ENCODE data around the gene COL5A1. TPM values are rescaled to one million over a fixed set of nuclear protein-coding genes. Genes with fewer than 3 reads are reported as not detected.

The COL5A1 gene
- total RNA-seq = 1,552 and 1,672 TPM in 2 replicates
- long read RNA-seq, partial matches to known transcripts = 484 of 503 reads
- long read RNA-seq, other reads (novel, unspliced or antisense) = 19 of 503 reads

GRCh38 chr9:134641173-134641989, at the start of gene COL5A1:
Gene COL5A1, plus strand, starts transcription at chr9:134641803. Its CDS starts 385 bp downstream, at chr9:134642188.
- peaks cover 11% of the 10 kb centered on the region for H3K36me3 Mint-ChIP-seq (ENCODE audit: unreplicated experiment)
- peak; percentile 18 for TF ChIP-seq CTCF (IDR thresholded peaks at IDR 0.05)
- no peaks in the 10 kb centered on the region for H3K9me3 Mint-ChIP-seq (ENCODE audit: unreplicated experiment)
- peak; percentile 98 for DNase-seq (ENCODE audit: extremely low spot score, unreplicated experiment)
- peaks cover 43% of the 10 kb centered on the region for H3K4me1 Mint-ChIP-seq (ENCODE audit: unreplicated experiment)
- peak within 1 kb of the TSS; percentile 94 for H3K27ac Mint-ChIP-seq (ENCODE audit: unreplicated experiment)
- H3K4me3 Mint-ChIP-seq (ENCODE audit: unreplicated experiment) = peak within 1 kb of the TSS; percentile 94
- no peaks in the 10 kb centered on the region for H3K27me3 Mint-ChIP-seq (ENCODE audit: unreplicated experiment)

- H3K36me3 Mint-ChIP-seq (ENCODE audit: unreplicated experiment) = no peaks in the 10 kb centered on the region
- no peaks in the 10 kb centered on the region for H3K27me3 Mint-ChIP-seq (ENCODE audit: unreplicated experiment)
- no peaks in the 10 kb centered on the region for H3K9me3 Mint-ChIP-seq (ENCODE audit: unreplicated experiment)
- H3K4me1 Mint-ChIP-seq (ENCODE audit: unreplicated experiment) = peaks cover 45% of the 10 kb centered on the region
- H3K27ac Mint-ChIP-seq (ENCODE audit: unreplicated experiment) = peak overlapping the region; percentile 96
- DNase-seq (ENCODE audit: extremely low spot score, unreplicated experiment) = no peak
- no peak for TF ChIP-seq CTCF (IDR thresholded peaks at IDR 0.05)
- no peak overlapping the region for H3K4me3 Mint-ChIP-seq (ENCODE audit: unreplicated experiment)
Observed at GRCh38 chr9:134592018-134592818, 49.4 kb upstream of the COL5A1 start.

GRCh38 chr9:134592819-134593200, 48.8 kb upstream of the COL5A1 start:
- no peaks in the 10 kb centered on the region for H3K9me3 Mint-ChIP-seq (ENCODE audit: unreplicated experiment)
- no peak for DNase-seq (ENCODE audit: extremely low spot score, unreplicated experiment)
- H3K4me3 Mint-ChIP-seq (ENCODE audit: unreplicated experiment) = no peak overlapping the region
- no peaks in the 10 kb centered on the region for H3K36me3 Mint-ChIP-seq (ENCODE audit: unreplicated experiment)
- TF ChIP-seq CTCF (IDR thresholded peaks at IDR 0.05) = no peak
- H3K4me1 Mint-ChIP-seq (ENCODE audit: unreplicated experiment) = peaks cover 45% of the 10 kb centered on the region
- peak overlapping the region; percentile 96 for H3K27ac Mint-ChIP-seq (ENCODE audit: unreplicated experiment)
- no peaks in the 10 kb centered on the region for H3K27me3 Mint-ChIP-seq (ENCODE audit: unreplicated experiment)

GRCh38 chr9:134593286-134594077, 48.1 kb upstream of the COL5A1 start:
- H3K9me3 Mint-ChIP-seq (ENCODE audit: unreplicated experiment) = no peaks in the 10 kb centered on the region
- no peaks in the 10 kb centered on the region for H3K36me3 Mint-ChIP-seq (ENCODE audit: unreplicated experiment)
- H3K27me3 Mint-ChIP-seq (ENCODE audit: unreplicated experiment) = no peaks in the 10 kb centered on the region
- no peak overlapping the region for H3K4me3 Mint-ChIP-seq (ENCODE audit: unreplicated experiment)
- H3K27ac Mint-ChIP-seq (ENCODE audit: unreplicated experiment) = peak overlapping the region; percentile 77
- H3K4me1 Mint-ChIP-seq (ENCODE audit: unreplicated experiment) = peaks cover 45% of the 10 kb centered on the region
- TF ChIP-seq CTCF (IDR thresholded peaks at IDR 0.05) = no peak
- DNase-seq (ENCODE audit: extremely low spot score, unreplicated experiment) = no peak

Measured in osteocyte (in vitro differentiated cells).